Measurements from ENCODE around the gene ARG2.

ARG2 gene

GRCh38 chr14:67641902-67642749 is 22.4 kb downstream of the ARG2 start:
- DNase-seq = no peak

- no peak for DNase-seq
Measured at GRCh38 chr14:67643713-67644112, 24.0 kb downstream of the ARG2 start.

GRCh38 chr14:67644428-67644827 is 24.7 kb downstream of the ARG2 start:
- DNase-seq = no peak

GRCh38 chr14:67645414-67645813 is 25.7 kb downstream of the ARG2 start:
- no peak for DNase-seq

DNA sequence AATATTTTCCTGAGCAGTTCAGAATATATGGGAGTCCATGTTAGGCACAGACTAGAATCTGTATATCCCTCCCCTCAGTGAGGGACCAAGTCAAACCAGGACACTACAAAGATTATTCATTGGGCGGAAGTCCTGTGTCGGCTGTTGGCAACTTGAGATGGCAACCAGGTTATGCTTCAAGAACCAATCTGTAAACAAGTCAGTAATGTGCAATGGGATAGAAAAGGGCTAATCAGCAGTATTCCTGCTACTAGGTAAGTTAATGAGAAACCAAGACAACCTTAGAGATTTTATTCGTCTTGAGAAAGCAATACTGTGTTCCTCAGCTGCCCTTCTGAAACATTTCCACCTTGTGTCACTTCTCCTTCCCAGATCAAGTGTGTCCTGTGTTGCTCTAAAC is 26.4 kb downstream of the ARG2 start:
- no peak for DNase-seq

DNA sequence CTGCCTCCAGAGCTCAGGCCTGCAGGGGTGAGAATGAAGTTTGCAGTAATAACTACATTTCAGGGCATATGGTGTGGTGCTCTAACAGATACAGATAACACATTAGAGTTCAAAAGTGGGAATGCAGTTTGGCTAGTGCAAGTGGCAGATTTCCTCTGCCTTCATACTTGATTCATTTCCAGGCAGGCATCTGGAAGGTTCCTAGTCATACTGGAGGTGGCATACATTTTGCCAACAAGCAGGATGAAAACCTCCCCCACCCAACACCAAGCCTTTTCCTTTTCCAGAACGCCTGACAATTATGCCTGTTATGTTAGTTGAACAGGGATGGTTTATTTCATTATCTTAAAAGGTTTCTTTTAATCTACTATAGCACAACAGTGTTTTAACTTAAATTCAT is 30.4 kb downstream of the ARG2 start:
- DNase-seq = no peak

GRCh38 chr14:67650694-67651093 is 31.0 kb downstream of the ARG2 start:
- no peak for DNase-seq

GRCh38 chr14:67652189-67652588 is 32.5 kb downstream of the ARG2 start:
- no peak for DNase-seq

GRCh38 chr14:67653651-67654280 is 34.0 kb downstream of the ARG2 start:
- no peak for DNase-seq

DNA sequence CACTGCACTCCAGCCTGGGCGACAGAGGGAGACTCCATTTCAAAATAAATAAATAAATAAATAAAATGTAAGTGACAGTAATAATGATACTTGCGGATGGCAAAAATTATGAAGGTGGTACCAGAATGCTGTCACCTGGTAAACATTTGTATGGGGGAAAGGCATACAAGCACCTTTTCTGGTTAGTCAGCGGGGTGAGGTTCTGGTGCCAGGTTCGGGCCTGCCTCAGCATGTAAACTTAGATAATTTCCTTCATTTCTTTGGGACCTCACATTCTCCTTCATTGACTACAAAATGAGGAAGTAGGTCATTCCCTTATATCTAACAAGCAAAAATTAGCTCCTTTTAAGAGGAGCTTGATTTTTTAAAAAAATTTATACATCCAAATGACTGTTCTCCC is 43.9 kb downstream of the ARG2 start:
- DNase-seq = no peak

GRCh38 chr14:67665868-67666267 is 46.1 kb downstream of the ARG2 start:
- no peak for DNase-seq

GRCh38 chr14:67666750-67667449 is 47.2 kb downstream of the ARG2 start:
- DNase-seq = peak; percentile 41

GRCh38 chr14:67668559-67668958 is 48.8 kb downstream of the ARG2 start:
- DNase-seq = no peak

GRCh38 chr14:67673451-67673850 is 53.7 kb downstream of the ARG2 start:
- DNase-seq = no peak

DNA sequence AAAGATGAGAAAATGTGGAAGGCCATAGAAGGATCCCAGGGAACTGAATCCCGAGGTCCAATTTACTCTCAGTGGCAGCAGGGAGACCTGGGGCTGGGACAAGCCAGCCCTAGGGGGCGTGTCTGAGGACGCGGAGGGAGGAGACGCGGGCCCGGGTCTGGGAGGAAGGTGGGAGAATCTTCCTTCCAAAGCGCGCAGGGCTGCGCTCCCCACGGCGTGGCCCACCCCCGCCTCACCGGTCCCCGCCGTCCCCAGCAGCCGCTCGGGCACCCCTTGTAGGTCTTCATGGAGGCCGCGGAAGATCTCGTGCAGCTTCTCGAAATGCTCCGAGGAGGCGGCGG is 54.4 kb downstream of the ARG2 start:
- peak; percentile 67 for DNase-seq

- DNase-seq = peak; percentile 84
Measured at GRCh38 chr14:67674480-67675218, 54.9 kb downstream of the ARG2 start, which contains the start of gene VTI1B. VTI1B (minus strand) TSS chr14:67674632; CDS start chr14:67674489, 143 bp downstream.

DNA sequence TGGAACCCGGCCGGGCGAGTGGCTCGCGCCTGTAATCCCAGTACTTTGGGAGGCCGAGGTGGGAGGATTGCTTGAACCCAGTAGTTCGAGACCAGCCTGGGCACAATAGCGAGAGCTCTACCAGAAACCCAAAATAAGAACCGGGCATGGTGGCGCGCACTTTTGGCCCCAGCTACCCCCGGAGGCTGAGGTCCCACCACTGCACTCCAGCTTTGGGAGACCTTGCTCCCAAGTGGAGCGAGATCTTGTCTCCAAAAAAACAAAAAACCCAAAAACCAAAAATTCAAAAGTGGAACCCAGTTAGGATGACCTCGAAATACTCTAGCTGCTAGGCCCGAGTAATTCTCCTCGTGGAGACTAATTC is 55.5 kb downstream of the ARG2 start:
- DNase-seq = no peak

GRCh38 chr14:67679006-67679405 is 59.3 kb downstream of the ARG2 start:
- no peak for DNase-seq

GRCh38 chr14:67680121-67680602 is 60.4 kb downstream of the ARG2 start:
- no peak for DNase-seq

DNA sequence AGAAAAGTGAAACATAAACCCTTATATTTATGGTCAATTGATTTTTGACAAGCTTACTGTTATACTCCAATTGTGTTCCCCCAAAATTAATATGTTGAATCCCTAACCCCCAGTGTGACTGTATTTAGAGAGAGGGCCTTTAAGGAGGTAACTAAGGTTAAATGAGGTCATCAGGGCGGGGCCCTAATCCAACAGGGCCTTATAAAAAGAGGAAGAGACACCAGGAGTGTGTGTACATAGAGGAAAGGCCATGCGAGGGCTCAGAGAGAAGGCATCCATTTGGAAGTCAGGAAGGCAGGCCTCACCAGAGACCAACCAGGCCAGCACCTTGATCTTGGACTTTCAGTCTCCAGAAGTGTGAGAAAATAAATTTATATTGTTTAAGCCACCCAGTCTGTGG is 61.2 kb downstream of the ARG2 start:
- no peak for DNase-seq

- DNase-seq = no peak
Measured at GRCh38 chr14:67683842-67684241, 64.1 kb downstream of the ARG2 start.

DNA sequence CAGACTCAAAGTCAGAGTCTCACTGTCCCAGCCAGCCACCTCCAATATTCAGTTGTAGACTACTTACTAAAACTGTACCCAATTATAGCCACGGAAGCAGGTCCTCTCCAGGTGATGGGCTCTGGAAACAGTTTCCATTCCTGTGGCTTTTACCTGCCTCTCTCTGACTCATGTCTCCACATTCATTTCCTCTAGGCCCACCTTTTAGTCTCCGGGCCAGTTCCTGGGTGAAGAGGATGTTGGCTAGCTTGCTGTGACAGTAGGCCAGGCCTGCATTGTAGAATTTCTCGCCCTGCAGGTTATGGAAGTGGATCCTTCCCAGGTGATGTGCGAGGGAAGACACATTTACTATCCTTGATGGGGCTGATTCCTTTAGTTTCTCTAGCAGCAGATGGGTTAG is 70.3 kb downstream of the ARG2 start:
- DNase-seq = no peak

DNA sequence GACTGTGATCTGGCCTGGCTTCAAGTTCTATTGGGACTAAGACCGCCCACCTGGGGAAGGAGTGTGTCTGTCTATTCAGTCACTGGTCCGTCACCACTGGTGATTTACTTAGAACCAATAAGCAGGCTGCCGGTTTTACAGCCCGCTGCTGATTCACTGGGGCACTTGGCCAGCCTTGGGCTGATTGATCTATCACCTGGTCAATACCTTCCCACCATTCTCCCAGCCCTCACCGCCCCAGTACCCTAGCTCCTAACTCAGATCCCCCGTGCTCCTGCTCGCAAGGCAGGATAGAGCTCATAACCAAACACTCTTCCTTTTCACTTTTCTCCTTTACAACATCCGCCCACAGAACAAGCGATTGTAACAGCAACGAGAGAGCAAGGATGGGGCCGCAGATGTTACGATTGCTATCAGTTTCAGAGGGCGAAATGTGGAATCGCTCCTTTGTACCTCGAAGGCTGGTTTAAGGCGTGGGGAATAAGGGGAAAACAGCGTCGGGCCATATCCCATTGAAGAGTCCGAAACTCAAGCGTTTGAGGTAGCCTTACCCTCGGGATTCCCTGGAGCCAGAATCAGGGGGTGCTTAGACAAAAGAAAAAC is 75.2 kb downstream of the ARG2 start:
- DNase-seq = peak; percentile 71
